Measurements from ENCODE around the gene MEMO1.
"Not testable (repeated sequence)": the region's sequence is repeated elsewhere in the genome, so short reads cannot be mapped to it uniquely, and the experiment has no call there.

Gene MEMO1

DNA sequence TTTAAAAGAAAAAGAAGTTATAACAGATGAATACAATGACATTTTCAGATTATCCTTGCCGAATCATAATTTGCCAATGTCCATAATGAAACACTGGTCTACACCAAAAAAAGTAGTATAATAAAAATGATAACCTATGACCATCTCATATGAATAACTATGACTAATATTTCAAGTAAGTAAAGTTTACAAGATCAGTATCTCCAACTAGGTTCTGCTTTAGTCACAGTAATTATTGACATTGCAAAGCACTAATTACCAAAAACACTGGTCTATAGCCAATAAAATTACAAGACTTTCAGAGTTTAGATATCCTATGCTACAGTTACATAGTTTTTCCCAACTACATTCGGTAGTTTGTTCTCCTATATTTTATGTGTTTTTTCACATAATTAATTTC, 136.7 kb downstream of the MEMO1 start:
- Histone ChIP-seq H3K9ac (no peak overlapping the region), H2AFZ (no peak overlapping the region), H3K79me2 (no peaks in the 10 kb centered on the region), H3K4me3 (ENCODE audit: low read depth, low read length) (no peak overlapping the region), H3K27me3 (ENCODE audit: control insufficient read depth, insufficient read depth, low read length) (no peaks in the 10 kb centered on the region), H3K27ac (no peak overlapping the region), H3K4me1 (no peaks in the 10 kb centered on the region), H3K4me2 (ENCODE audit: low read length) (no peak overlapping the region), H3K36me3 (ENCODE audit: control insufficient read depth, insufficient read depth, low read length) (no peaks in the 10 kb centered on the region), H3K9me3 (ENCODE audit: control insufficient read depth, low read length) (no peaks in the 10 kb centered on the region)
- TF ChIP-seq, protein P1, sequence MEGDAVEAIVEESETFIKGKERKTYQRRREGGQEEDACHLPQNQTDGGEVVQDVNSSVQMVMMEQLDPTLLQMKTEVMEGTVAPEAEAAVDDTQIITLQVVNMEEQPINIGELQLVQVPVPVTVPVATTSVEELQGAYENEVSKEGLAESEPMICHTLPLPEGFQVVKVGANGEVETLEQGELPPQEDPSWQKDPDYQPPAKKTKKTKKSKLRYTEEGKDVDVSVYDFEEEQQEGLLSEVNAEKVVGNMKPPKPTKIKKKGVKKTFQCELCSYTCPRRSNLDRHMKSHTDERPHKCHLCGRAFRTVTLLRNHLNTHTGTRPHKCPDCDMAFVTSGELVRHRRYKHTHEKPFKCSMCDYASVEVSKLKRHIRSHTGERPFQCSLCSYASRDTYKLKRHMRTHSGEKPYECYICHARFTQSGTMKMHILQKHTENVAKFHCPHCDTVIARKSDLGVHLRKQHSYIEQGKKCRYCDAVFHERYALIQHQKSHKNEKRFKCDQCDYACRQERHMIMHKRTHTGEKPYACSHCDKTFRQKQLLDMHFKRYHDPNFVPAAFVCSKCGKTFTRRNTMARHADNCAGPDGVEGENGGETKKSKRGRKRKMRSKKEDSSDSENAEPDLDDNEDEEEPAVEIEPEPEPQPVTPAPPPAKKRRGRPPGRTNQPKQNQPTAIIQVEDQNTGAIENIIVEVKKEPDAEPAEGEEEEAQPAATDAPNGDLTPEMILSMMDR (IDR thresholded peaks at IDR 0.05), result no peak

DNA sequence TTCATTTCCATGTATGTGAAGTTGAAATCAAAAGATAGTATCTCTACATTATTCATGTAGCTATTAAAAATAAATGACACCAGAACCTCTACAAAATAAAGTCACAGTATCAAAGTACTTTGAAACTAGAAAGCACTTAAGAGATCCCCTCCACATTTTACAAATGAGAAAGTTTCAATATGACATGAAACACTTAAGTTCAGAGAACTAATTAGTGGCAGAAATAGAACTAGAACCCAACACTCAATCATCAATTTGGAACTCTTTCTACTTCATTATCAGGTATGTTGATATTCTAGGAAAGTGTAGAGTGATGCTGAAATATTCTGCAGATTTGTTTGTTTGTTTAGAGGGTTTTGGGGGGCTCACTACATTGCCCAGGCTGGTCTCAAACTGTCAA, 145.6 kb downstream of the MEMO1 start:
- Histone ChIP-seq H3K4me3 (ENCODE audit: low read depth, low read length) (no peak overlapping the region), H3K36me3 (ENCODE audit: control insufficient read depth, insufficient read depth, low read length) (no peaks in the 10 kb centered on the region), H3K9ac (no peak overlapping the region), H3K4me1 (no peaks in the 10 kb centered on the region), H2AFZ (no peak overlapping the region), H3K27ac (no peak overlapping the region), H3K27me3 (ENCODE audit: control insufficient read depth, insufficient read depth, low read length) (no peaks in the 10 kb centered on the region), H3K79me2 (no peaks in the 10 kb centered on the region), H3K4me2 (ENCODE audit: low read length) (no peak overlapping the region), H3K9me3 (ENCODE audit: control insufficient read depth, low read length) (no peaks in the 10 kb centered on the region)
- TF ChIP-seq, protein P1 (IDR thresholded peaks at IDR 0.05), result no peak

DNA sequence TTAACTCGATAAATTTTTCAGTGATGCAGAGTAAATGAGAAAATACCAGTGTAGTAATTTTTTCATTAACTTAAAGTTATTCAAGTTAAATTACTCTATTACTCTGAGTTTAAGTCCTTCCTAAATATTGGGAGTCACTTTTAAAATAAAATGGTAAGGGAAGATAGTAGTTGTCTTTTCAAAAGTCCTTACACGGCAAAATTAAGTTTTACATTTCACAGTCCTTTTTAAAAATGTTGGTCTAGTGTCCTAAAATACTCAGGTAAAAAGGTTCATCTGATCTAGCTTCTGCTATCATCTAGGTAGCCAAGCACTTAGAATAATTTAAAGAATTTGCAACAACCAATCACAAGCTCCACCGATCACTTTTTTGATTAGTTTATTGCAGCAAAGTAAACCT, 146.9 kb downstream of the MEMO1 start:
- H3K4me1 ChIP-seq, result no peaks in the 10 kb centered on the region
- H3K36me3 ChIP-seq (ENCODE audit: control insufficient read depth, insufficient read depth, low read length), result no peaks in the 10 kb centered on the region
- H3K4me2 ChIP-seq (ENCODE audit: low read length), result no peak overlapping the region
- H3K9ac ChIP-seq, result no peak overlapping the region
- H3K4me3 ChIP-seq (ENCODE audit: low read depth, low read length), result no peak overlapping the region
- H3K27me3 ChIP-seq (ENCODE audit: control insufficient read depth, insufficient read depth, low read length), result no peaks in the 10 kb centered on the region
- H3K9me3 ChIP-seq (ENCODE audit: control insufficient read depth, low read length), result no peaks in the 10 kb centered on the region
- no peak overlapping the region for H3K27ac ChIP-seq
- TF ChIP-seq, protein P1 (IDR thresholded peaks at IDR 0.05), result no peak
- H2AFZ ChIP-seq, result no peak overlapping the region
- no peaks in the 10 kb centered on the region for H3K79me2 ChIP-seq

DNA sequence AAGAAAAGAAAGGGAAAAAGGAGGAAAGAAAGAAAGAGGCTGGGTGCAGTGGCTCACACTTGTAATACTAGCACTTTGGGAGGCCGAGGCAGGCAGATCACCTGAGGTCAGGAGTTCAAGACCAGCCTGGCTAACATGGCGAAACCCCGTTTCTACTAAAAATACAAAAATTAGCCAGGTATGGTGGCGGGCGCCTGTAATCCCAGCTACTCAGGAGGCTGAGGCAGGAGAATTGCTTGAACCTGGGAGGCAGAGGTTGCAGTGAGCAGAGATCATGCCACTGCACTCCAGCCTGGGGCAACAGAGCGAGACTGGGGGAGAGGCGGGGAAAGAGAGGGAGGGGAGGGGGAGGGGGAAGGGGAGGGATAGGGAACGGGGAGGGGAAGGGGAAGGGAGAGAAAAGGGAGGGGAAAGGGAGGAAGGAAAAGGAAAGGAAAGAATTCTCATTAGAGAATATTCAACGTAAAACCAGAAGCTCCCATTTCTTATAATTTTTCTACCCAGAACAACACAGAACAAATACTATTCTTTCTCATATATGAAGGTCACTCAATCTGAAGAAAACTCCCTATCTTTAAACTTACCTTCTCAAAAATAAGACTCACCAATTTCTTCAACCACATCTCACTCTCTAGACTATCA, 147.7 kb downstream of the MEMO1 start:
- not testable (repeated sequence) for H3K4me2 ChIP-seq (ENCODE audit: low read length); H3K79me2 ChIP-seq; H3K9me3 ChIP-seq (ENCODE audit: control insufficient read depth, low read length); H3K4me1 ChIP-seq; H3K27me3 ChIP-seq (ENCODE audit: control insufficient read depth, insufficient read depth, low read length); H3K4me3 ChIP-seq (ENCODE audit: low read depth, low read length); H3K9ac ChIP-seq; H3K36me3 ChIP-seq (ENCODE audit: control insufficient read depth, insufficient read depth, low read length); H3K27ac ChIP-seq; H2AFZ ChIP-seq

DNA sequence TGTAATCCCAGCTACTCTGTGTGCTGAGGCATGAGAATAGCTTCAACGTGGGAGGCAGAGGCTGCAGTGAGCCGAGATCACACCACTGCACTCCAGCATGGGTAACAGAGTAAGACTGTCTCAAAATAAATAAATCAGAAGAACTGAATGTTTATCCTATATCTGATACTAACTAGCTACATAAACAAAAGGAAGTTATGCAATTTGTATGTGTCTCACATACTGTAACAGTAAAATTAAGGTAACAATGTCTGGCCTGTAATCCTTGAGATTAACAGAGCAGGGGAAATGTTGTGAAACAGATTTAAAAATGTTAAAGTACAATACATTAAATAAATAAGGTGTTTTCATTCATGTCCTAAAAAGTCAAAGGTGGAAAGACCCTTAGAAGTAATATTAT, 150.8 kb downstream of the MEMO1 start:
- TF ChIP-seq, protein P1 (IDR thresholded peaks at IDR 0.05), result no peak
- Histone ChIP-seq H3K27me3 (ENCODE audit: control insufficient read depth, insufficient read depth, low read length) (no peaks in the 10 kb centered on the region), H3K36me3 (ENCODE audit: control insufficient read depth, insufficient read depth, low read length) (no peaks in the 10 kb centered on the region), H2AFZ (no peak overlapping the region), H3K4me2 (ENCODE audit: low read length) (no peak overlapping the region), H3K9me3 (ENCODE audit: control insufficient read depth, low read length) (no peaks in the 10 kb centered on the region), H3K9ac (no peak overlapping the region), H3K79me2 (no peaks in the 10 kb centered on the region), H3K27ac (no peak overlapping the region), H3K4me3 (ENCODE audit: low read depth, low read length) (no peak overlapping the region), H3K4me1 (no peaks in the 10 kb centered on the region)

Measured in parathyroid adenoma (tissue), 2 donors.